ENCODE data around the gene TNFAIP8L3.

The TNFAIP8L3 gene

DNA sequence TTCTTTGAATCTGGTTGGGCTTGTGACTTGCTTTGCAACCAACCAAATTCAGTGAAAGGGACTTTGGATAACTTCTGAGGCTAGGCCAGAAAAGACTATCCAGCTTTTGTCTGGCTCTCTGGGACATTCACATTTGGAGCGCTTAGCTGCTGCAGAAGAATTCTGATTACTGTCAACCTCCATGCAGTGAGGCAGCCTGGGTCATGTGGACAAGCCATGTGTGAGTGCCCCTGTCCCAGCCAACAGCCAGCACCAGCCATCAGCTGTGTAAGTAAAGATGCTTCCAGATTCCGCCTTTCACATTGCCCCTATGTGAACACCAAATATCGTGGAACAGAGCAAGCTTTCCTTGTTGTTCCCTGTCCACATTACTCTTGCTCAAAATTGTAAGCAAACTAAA lies 12.9 kb upstream of the TNFAIP8L3 start:
- in situ Hi-C loops (cut with HindIII; ENCODE audit: low sequenced_read_pairs), result no loop called here
- DNase-seq (ENCODE audit: low read depth), result no peak
- TF ChIP-seq, protein P1, sequence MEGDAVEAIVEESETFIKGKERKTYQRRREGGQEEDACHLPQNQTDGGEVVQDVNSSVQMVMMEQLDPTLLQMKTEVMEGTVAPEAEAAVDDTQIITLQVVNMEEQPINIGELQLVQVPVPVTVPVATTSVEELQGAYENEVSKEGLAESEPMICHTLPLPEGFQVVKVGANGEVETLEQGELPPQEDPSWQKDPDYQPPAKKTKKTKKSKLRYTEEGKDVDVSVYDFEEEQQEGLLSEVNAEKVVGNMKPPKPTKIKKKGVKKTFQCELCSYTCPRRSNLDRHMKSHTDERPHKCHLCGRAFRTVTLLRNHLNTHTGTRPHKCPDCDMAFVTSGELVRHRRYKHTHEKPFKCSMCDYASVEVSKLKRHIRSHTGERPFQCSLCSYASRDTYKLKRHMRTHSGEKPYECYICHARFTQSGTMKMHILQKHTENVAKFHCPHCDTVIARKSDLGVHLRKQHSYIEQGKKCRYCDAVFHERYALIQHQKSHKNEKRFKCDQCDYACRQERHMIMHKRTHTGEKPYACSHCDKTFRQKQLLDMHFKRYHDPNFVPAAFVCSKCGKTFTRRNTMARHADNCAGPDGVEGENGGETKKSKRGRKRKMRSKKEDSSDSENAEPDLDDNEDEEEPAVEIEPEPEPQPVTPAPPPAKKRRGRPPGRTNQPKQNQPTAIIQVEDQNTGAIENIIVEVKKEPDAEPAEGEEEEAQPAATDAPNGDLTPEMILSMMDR (IDR thresholded peaks at IDR 0.05; ENCODE audit: low read depth, low read length, missing control alignments), result no peak
- no peak overlapping the region for H3K4me3 ChIP-seq (ENCODE audit: low read depth, low read length)

DNA sequence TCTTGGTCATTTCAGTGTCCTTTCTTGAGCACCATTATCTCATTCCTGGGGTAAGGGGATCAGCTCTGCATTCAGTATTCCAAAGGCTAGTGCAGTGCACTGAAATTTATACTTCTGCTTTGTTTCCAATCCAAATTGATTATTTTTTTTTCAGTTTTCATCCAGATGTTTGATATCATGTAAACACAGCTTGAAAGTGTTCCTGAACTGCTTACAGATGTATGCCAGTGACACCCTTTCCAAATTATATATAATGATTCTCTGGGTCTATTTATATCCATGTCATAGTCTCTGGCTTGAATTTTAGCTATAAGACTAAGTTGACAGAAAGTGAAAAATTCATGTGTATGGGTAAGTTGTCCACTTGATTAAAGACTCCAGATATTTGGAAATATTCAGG lies 11.8 kb upstream of the TNFAIP8L3 start:
- in situ Hi-C loops (cut with HindIII; ENCODE audit: low sequenced_read_pairs), result no loop called here
- H3K4me3 ChIP-seq (ENCODE audit: low read depth, low read length), result no peak overlapping the region
- DNase-seq (ENCODE audit: low read depth), result no peak
- TF ChIP-seq, protein P1 (IDR thresholded peaks at IDR 0.05; ENCODE audit: low read depth, low read length, missing control alignments), result no peak

DNA sequence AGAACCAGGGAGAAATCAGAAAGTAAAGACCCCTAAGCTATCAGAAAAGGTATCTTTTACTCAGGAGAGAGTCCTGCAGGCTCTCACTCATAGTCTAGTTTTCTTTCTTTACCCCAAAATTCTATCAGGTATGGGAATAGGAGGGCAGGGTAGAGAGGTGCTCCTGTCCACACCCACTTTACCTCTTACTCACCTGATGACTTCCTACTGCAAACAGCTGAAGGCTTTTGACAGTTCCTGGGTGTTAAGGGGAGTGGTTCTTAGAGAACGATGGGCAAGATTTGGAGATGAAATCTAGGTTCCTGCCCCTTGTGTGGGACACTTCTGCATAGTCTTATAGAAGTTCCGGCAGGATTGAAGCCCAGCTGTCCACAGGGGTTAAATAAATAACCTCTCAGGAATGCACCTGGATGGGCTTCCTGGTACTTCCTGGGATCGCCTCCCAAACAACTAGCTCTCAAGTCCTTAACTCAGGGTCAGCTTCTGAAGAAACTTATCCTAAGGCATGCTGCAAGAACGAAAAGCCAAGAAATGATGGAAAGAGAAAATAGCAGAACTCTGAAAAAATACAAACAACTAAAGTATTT lies 10.8 kb upstream of the TNFAIP8L3 start:
- no peak for DNase-seq (ENCODE audit: low read depth)
- in situ Hi-C loops (cut with HindIII; ENCODE audit: low sequenced_read_pairs), result no loop called here
- H3K4me3 ChIP-seq (ENCODE audit: low read depth, low read length), result no peak overlapping the region
- TF ChIP-seq, protein P1 (IDR thresholded peaks at IDR 0.05; ENCODE audit: low read depth, low read length, missing control alignments), result no peak

DNA sequence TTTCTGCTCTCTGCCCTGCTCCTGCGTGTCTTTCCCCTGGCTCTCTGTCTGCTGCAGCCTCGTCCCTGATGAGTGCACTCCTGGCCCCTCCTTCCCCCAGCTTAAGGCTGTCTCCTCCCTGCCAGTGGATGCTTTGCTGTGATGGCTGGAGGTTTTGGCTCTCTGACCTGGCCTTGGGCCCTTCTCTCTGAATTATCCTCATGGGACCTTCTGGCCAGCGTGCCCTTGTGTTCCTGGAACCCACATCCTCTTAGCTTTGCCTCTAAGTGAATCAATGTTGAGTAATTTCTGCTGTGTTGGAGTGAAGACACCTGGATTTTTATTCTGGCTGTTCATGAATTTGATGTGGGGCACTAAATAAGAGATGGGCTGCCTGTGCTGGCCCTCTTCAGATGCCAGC lies 9.8 kb upstream of the TNFAIP8L3 start:
- TF ChIP-seq, protein P1 (IDR thresholded peaks at IDR 0.05; ENCODE audit: low read depth, low read length, missing control alignments), result no peak
- in situ Hi-C loops (cut with HindIII; ENCODE audit: low sequenced_read_pairs), result no loop called here
- DNase-seq (ENCODE audit: low read depth), result no peak

DNA sequence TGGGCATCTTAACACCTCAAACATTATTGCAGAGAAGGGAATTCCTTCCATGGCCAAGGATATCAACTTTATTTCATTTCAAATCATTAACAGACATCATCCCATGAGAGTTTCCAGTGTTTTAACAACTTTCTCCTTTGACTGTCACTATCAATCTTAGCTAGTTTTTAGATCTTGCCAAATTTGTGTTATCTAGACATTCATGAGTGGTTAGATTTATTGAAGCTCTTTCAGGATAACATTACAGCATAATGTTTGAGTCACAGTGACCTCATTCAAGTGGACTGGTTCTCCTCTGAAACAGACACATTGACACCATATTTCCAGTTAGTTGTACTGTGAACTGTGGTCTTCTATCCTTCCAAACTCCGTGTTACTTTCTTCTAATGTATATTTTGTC lies 8.6 kb upstream of the TNFAIP8L3 start:
- no peak for DNase-seq (ENCODE audit: low read depth)
- in situ Hi-C loops (cut with HindIII; ENCODE audit: low sequenced_read_pairs), result no loop called here
- H3K4me3 ChIP-seq (ENCODE audit: low read depth, low read length), result no peak overlapping the region
- TF ChIP-seq, protein P1 (IDR thresholded peaks at IDR 0.05; ENCODE audit: low read depth, low read length, missing control alignments), result no peak

More for the DNA sequence above, 9.8 kb upstream of the TNFAIP8L3 start:
- no peak overlapping the region for H3K4me3 ChIP-seq (ENCODE audit: low read depth, low read length)

DNA sequence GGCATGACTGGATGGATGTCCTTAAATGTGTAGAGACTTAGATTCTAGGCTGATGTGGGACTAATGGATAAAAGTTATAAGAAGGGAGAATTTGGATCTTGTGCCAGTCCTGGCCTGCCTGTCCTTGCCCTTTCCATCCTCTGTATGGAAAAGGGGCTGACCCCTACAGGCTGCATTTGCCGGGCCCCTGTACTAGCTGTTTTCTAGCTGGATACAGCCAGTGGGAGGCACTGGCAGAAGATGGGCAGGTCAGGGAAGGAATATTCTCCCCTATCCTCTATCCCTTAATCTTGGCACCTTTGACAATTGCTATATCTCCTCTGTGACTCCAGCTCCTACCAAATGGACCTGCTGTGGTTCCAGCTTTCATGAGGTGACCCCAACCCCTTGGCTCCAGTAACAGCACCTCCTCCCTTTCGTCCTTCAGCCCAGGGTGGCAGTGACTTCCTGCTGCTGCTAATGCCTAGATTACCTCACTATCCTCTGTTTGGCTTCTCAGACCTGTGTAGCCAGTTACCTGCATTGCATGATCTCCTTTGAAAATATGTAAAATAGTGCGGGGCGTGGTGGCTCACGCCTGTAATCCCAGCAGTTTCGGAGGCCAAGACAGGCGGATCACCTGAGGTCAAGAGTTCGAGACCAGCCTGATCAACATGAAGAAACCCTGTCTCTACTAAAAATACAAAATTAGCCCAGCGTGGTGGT lies 6.2 kb upstream of the TNFAIP8L3 start:
- no peak overlapping the region for H3K4me3 ChIP-seq (ENCODE audit: low read depth, low read length)
- TF ChIP-seq, protein P1 (IDR thresholded peaks at IDR 0.05; ENCODE audit: low read depth, low read length, missing control alignments), result no peak
- no peak for DNase-seq (ENCODE audit: low read depth)
- in situ Hi-C loops (cut with HindIII; ENCODE audit: low sequenced_read_pairs), result no loop called here
